Measurements from ENCODE around the gene CDR2. TPM values are rescaled to one million over a fixed set of nuclear protein-coding genes. Genes with fewer than 3 reads are reported as not detected.

CDR2 gene
- total and polyA plus RNA-seq, 9 of the 15 experiments (the other 6 are each of a cell fraction or from before 2014, with no cell fraction given): 4.6 to 30.3 (median 19.9) TPM

- Histone ChIP-seq H2AFZ (ENCODE audit: low read depth, low read length) (peak overlapping the region; percentile 84; the same call in 1 of the 2 replicates), H3K4me2 (ENCODE audit: insufficient read depth, low read length) (peak overlapping the region; percentile 94), H3K4me3 (peak overlapping the region; percentile 96), H3K4me1 (replicated peaks in 1 of 2; ENCODE audit: control insufficient read depth in 2 of 2, insufficient read depth in 2 of 2, low read length in 2 of 2) (peaks cover 10 to 15% of the 10 kb centered on the region in 2 experiments; a peak in 4 of 5 replicates), H4K20me1 (replicated peaks; ENCODE audit: control insufficient read depth, insufficient read depth, low read length) (peaks cover 29% of the 10 kb centered on the region), H3K9me1 (ENCODE audit: control insufficient read depth, insufficient read depth, low read length) (no peaks in the 10 kb centered on the region), H3K27ac (ENCODE audit: extremely low read depth, low read depth, low read length) (peak overlapping the region; percentile 89), H3K9ac (ENCODE audit: insufficient read depth in 1 of 2, low read depth in 2 of 2, low read length in 2 of 2) (peak overlapping the region; percentile 94 to 98), H3K79me2 (ENCODE audit: control insufficient read depth, insufficient read depth, low read length) (peaks cover 59% of the 10 kb centered on the region), H3K36me3 (ENCODE audit: control insufficient read depth, insufficient read depth, low read length) (peaks cover 44% of the 10 kb centered on the region), H3K9me3 (replicated peaks; ENCODE audit: control insufficient read depth, insufficient read depth, low read depth, low read length) (no peaks in the 10 kb centered on the region), H3K27me3 (ENCODE audit: control insufficient read depth in 2 of 2, insufficient read depth in 2 of 2, low read length in 2 of 2) (no peaks in the 10 kb centered on the region)
- peak; percentile 91 for FAIRE-seq
- intact Hi-C loops (cut with micrococcal nuclease): loop anchor here (1.0 to 5.0 kb wide), 3 partner anchors 92 to 301 kb away; partner anchors contain the start of gene EEF2K
- peak; percentile 55 for ATAC-seq
- in situ Hi-C loops (cut with MboI): loop anchor here (5.0 kb wide), 1 partner anchor 91 kb away; the partner anchor contains the start of gene EEF2K
- POLR2A ChIA-PET: interaction anchor here (0.6 to 3.0 kb wide), 11 partner anchors 9 to 106 kb away, joined by 3 to 13 read pairs (median 7); partner anchors contain the start of gene EEF2K
- TSS peak; percentile 99 for BruUV-seq (replicated peaks)
- DNase-seq (ENCODE audit: extremely low read depth in 1 of 4, low spot score in 3 of 4): peak in 3 of 4 experiments; percentile 22 to 84 (median 71)
- 2% methylated on average over 39 of the region's 39 CpGs for WGBS (ENCODE audit: insufficient coverage, low coverage, missing lambda C conversion rate)
- CTCF ChIA-PET (ENCODE audit: low intra/inter-chr PET ratio): interaction anchor here (3.3 kb wide), 2 partner anchors 92 to 102 kb away, joined by 30 to 49 read pairs; partner anchors contain the start of gene EEF2K
- TF ChIP-seq ILF3 (IDR thresholded peaks at IDR 0.05; ENCODE audit: borderline replicate concordance) (peak; percentile 95), ESRRB (CRISPR knock-in tag; IDR thresholded peaks at IDR 0.05; ENCODE audit: borderline replicate concordance) (0 out of 2 replicates have a peak, but pooled peaks have one; percentile 31), MAFK (IDR thresholded peaks at IDR 0.05; ENCODE audit: low read length) (no peak; the same call in 1 of the 2 replicates), MAFG (tag; conservative IDR thresholded peaks at IDR 0.05) (no peak), GTF2E2 (tag; IDR thresholded peaks at IDR 0.05) (no peak), ETV5 (CRISPR knock-in tag; IDR thresholded peaks at IDR 0.05; ENCODE audit: low read depth) (no peak), ZNF140 (CRISPR knock-in tag; IDR thresholded peaks at IDR 0.05) (no peak), GABPA (tag; conservative IDR thresholded peaks at IDR 0.05; ENCODE audit: low read depth) (no peak), RBM14 (IDR thresholded peaks at IDR 0.05; ENCODE audit: borderline replicate concordance, insufficient read depth, low read depth, low read length) (0 out of 2 replicates have a peak, but pooled peaks have one; percentile 8), HOXB6 (CRISPR knock-in tag; IDR thresholded peaks at IDR 0.05; ENCODE audit: borderline replicate concordance) (no peak; the same call in 1 of the 2 replicates), E2F3 (CRISPR knock-in tag; IDR thresholded peaks at IDR 0.05) (no peak), HLTF (IDR thresholded peaks at IDR 0.05) (no peak), NCOA2 (IDR thresholded peaks at IDR 0.05; ENCODE audit: partially characterized antibody in 2 of 2) (no peak), TAF1 (IDR thresholded peaks at IDR 0.05; ENCODE audit: control insufficient read depth, extremely low read depth, insufficient read depth, low read length, severe bottlenecking) (peak; percentile 13)
- TF ChIP-seq, protein P1, sequence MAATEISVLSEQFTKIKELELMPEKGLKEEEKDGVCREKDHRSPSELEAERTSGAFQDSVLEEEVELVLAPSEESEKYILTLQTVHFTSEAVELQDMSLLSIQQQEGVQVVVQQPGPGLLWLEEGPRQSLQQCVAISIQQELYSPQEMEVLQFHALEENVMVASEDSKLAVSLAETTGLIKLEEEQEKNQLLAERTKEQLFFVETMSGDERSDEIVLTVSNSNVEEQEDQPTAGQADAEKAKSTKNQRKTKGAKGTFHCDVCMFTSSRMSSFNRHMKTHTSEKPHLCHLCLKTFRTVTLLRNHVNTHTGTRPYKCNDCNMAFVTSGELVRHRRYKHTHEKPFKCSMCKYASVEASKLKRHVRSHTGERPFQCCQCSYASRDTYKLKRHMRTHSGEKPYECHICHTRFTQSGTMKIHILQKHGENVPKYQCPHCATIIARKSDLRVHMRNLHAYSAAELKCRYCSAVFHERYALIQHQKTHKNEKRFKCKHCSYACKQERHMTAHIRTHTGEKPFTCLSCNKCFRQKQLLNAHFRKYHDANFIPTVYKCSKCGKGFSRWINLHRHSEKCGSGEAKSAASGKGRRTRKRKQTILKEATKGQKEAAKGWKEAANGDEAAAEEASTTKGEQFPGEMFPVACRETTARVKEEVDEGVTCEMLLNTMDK (IDR thresholded peaks at IDR 0.05; ENCODE audit: borderline replicate concordance, insufficient read depth, low read depth, low read length, poor library complexity, severe bottlenecking): no peak
- TF ChIP-seq, protein P2, sequence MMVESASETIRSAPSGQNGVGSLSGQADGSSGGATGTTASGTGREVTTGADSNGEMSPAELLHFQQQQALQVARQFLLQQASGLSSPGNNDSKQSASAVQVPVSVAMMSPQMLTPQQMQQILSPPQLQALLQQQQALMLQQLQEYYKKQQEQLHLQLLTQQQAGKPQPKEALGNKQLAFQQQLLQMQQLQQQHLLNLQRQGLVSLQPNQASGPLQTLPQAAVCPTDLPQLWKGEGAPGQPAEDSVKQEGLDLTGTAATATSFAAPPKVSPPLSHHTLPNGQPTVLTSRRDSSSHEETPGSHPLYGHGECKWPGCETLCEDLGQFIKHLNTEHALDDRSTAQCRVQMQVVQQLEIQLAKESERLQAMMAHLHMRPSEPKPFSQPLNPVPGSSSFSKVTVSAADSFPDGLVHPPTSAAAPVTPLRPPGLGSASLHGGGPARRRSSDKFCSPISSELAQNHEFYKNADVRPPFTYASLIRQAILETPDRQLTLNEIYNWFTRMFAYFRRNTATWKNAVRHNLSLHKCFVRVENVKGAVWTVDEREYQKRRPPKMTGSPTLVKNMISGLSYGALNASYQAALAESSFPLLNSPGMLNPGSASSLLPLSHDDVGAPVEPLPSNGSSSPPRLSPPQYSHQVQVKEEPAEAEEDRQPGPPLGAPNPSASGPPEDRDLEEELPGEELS (CRISPR knock-in tag; IDR thresholded peaks at IDR 0.05; ENCODE audit: borderline replicate concordance): 0 out of 2 replicates have a peak, but pooled peaks have one; percentile 21
Measured at GRCh38 chr16:22297871-22298733, 76.3 kb downstream of the CDR2 start.
